ENCODE data around the gene FNDC7.
"Not testable (repeated sequence)": the region's sequence is repeated elsewhere in the genome, so short reads cannot be mapped to it uniquely, and the experiment has no call there.

The FNDC7 gene

GRCh38 chr1:108699375-108700332 is 13.1 kb upstream of the FNDC7 start:
- DNase-seq (ENCODE audit: low read depth in 3 of 3), result no peak

GRCh38 chr1:108701176-108701849 is 11.4 kb upstream of the FNDC7 start:
- DNase-seq (ENCODE audit: low read depth in 3 of 3), result no peak

GRCh38 chr1:108702109-108702508 is 10.6 kb upstream of the FNDC7 start:
- DNase-seq (ENCODE audit: low read depth in 3 of 3), result not testable (repeated sequence)

- DNase-seq (ENCODE audit: low read depth in 3 of 3), result no peak
These were observed 8.8 kb upstream of the FNDC7 start for GRCh38 chr1:108703939-108704338.

GRCh38 chr1:108704496-108704895 is 8.2 kb upstream of the FNDC7 start:
- no peak for DNase-seq (ENCODE audit: low read depth in 3 of 3)

- no peak for DNase-seq (ENCODE audit: low read depth in 3 of 3)
These were observed 6.1 kb upstream of the FNDC7 start for GRCh38 chr1:108706643-108707042.

- DNase-seq (ENCODE audit: low read depth in 3 of 3), result peak in 2 of 3 experiments; percentile 31 to 39
These were observed 3.7 kb upstream of the FNDC7 start for GRCh38 chr1:108708691-108709660.

GRCh38 chr1:108715932-108716331 is 3.2 kb downstream of the FNDC7 start:
- no peak for DNase-seq (ENCODE audit: low read depth in 3 of 3)

GRCh38 chr1:108716437-108717230 is 3.9 kb downstream of the FNDC7 start:
- DNase-seq (ENCODE audit: low read depth in 3 of 3), result no peak

- DNase-seq (ENCODE audit: low read depth in 3 of 3), result no peak
These were observed 5.1 kb downstream of the FNDC7 start for GRCh38 chr1:108717774-108718316.

GRCh38 chr1:108718927-108719655 is 6.4 kb downstream of the FNDC7 start:
- DNase-seq (ENCODE audit: low read depth in 3 of 3), result no peak

GRCh38 chr1:108719656-108720435 is 7.1 kb downstream of the FNDC7 start:
- DNase-seq (ENCODE audit: low read depth in 3 of 3), result no peak

GRCh38 chr1:108722292-108722691 is 9.6 kb downstream of the FNDC7 start:
- no peak for DNase-seq (ENCODE audit: low read depth in 3 of 3)

- DNase-seq (ENCODE audit: low read depth in 3 of 3), result no peak
These were observed 13.2 kb downstream of the FNDC7 start for GRCh38 chr1:108725906-108726305.

GRCh38 chr1:108728327-108728923 is 15.7 kb downstream of the FNDC7 start:
- no peak for DNase-seq (ENCODE audit: low read depth in 3 of 3)

- DNase-seq (ENCODE audit: low read depth in 3 of 3), result no peak
These were observed 16.8 kb downstream of the FNDC7 start for GRCh38 chr1:108729481-108729880.

GRCh38 chr1:108732398-108732797 is 19.7 kb downstream of the FNDC7 start:
- DNase-seq (ENCODE audit: low read depth in 3 of 3), result no peak

- no peak for DNase-seq (ENCODE audit: low read depth in 3 of 3)
These were observed 21.6 kb downstream of the FNDC7 start for GRCh38 chr1:108734171-108734865.

Data from stimulated activated CD4-positive, alpha-beta T cell treated with anti-CD3 and anti-CD28 coated beads, TNF-alpha, amount 100 ng/mL, for 4 hours (primary cell).